Amniotic epithelial cell (primary cell): Measurements from ENCODE around the gene SPDYE17.
"Not testable (repeated sequence)": the region's sequence is repeated elsewhere in the genome, so short reads cannot be mapped to it uniquely, and the experiment has no call there.

Experiments used
- DNase-seq: peaks from one replicate; pipeline ENCODE4 v3.0.0-alpha.2; 2010; ENCODE audit warnings: low read depth

SPDYE17 gene

GRCh38 chr7:77032261-77032660, at the start of gene SPDYE17:
TSS of gene SPDYE17 (minus strand) at chr7:77032361. CDS start at chr7:77030570, 1,791 bp downstream.
- DNase-seq = not testable (repeated sequence)

DNA sequence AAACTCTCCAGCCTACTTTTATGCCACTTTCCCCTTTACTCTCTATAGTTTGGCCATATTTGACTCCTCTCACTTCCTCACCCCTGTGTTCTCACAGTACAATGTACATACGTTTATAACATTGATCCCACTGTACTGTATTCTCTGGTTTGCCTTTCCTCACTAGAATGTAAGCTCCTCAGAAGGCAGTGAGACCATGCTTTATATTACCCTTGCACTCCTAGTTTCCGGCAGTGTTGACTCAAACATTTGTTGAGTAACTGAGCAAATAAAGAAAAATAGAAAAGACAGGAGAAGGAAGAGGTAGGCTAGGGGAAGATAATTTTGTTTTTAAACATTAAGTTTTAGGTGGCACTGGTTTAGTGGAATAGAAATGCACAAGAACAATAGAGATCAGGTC, 48.1 kb upstream of the SPDYE17 start:
- DNase-seq = not testable (repeated sequence)

- not testable (repeated sequence) for DNase-seq
Measured at GRCh38 chr7:77079624-77080023, 47.5 kb upstream of the SPDYE17 start.

DNA sequence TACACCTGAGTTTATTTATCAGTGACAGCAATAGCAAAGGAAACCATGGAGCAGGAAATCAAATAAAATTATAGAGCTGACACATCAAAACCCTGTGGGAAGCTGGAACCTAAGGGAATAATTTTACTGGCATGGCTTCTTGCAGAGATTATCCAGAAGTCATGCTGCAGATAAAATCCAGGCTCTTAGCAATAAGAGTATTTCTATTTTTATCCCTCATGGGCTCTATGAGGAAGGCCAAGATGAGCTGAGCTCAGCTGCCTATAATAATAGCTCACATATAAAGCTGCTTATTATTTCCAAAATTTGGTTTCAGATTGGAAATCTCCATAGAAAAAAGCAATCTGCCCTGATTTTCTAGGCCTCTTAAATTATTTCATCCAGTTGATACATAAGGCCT, 47.0 kb upstream of the SPDYE17 start:
- DNase-seq = not testable (repeated sequence)

DNA sequence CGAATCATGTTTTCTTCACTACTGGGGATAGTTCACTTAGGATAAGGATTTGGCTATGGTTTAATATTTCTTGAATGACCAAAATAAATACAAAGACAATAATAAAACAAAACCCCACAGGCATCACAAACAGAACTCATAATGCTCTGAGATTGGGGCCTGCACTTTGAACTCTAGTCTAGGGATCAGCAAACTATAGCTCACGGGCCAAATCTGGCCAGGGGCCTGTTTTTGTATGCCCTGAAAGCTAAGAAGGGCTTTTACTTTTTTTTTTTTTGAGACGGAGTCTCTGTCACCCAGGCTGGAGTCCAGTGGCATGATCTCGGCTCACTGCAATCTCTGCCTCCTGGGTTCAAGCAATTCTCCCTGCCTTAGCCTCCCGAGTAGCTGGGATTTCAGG, 44.9 kb upstream of the SPDYE17 start:
- not testable (repeated sequence) for DNase-seq

DNA sequence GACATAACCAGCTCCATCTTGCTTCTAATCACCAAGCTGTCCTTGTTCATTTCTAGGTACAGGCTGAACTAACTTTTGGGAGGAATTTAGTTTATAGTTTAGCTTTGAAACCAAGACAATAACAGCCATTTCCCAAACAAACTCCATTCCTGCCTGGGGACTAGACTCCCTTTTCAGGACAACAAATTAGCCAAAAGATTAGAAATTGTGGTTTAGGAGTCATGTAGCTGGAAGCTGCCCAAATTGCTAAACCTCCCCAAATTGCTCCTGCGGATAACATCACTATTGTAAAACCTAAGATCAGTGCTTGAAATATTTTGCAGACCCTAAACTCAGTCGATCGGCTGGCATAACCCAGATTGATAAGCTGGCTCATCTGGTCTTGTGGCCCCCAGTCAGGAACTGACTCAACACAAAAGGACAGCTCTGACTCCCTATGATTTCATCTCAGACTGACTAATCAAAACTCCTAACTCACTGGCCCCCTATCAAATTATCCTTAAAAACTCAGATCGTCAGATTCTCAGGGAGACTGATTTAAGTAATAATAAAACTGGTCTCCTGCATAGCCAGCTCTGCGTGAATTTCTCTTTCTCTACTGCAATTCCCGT, 42.7 kb upstream of the SPDYE17 start:
- peak; percentile 29 for DNase-seq

DNA sequence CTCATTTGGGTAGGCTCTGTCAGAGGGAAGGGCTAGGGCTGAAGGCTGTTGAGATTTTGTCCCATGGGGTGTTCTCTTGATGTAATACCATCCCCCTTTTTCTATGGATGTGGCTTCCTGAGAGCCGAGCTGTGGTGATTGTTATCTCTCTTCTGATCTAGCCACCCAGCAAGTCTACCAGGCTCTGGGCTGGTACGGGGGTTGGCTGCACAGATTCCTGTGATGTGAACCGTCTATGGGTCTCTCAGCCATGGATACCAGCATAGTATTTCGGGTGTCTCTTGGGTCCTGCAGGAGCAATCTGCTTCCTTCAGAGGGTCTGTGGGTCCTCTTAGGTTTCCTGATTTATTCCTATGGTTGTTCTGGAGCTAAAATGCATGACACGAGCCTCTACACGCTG, 38.9 kb upstream of the SPDYE17 start:
- not testable (repeated sequence) for DNase-seq

DNA sequence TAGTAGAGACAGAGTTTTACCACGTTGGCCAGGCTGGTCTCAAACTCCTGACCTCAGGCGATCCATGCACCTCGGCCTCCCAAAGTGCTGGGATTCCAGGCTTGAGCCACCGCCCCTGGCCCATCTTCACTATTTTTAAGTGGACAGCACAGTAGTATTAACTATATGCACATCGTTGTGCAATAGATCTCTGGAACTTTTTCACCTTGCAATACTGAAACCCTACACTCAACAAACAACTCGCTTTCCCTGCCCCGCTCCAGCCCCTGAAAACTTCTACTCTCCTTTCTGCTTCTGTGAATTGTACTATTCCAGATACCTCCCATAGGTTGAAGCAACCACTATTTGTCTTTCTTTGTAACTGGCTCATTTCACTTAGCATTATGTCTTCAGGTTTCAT, 33.7 kb upstream of the SPDYE17 start:
- DNase-seq = not testable (repeated sequence)

DNA sequence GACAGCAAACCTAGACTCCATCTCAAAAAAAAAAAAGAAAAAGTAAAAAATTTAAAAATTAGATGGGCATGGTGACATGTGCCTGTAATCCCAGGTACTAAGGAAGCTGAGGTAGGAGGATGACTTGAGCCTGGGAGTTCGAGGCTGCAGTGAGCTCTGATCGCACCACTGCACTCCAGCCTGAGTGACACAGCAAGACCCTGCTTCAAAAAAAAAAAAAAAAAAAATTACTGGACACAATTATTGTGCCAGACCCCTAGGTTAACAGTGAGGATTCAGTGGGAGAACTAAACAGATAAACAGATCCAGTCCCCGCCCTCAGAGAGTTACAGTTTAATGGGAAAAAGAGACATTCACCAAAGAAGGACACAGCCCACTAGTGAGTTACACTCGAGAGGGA, 31.6 kb upstream of the SPDYE17 start:
- not testable (repeated sequence) for DNase-seq

GRCh38 chr7:77062557-77062956, 30.4 kb upstream of the SPDYE17 start, which contains the start of gene SPDYE18:
TSS of gene SPDYE18 (minus strand) at chr7:77062558. CDS start at chr7:77060512, 2,046 bp downstream.
- not testable (repeated sequence) for DNase-seq

- not testable (repeated sequence) for DNase-seq
Measured at GRCh38 chr7:77026349-77026748, 5.8 kb downstream of the SPDYE17 start.

- not testable (repeated sequence) for DNase-seq
Measured at GRCh38 chr7:77010074-77010680, 22.0 kb downstream of the SPDYE17 start.

GRCh38 chr7:77008000-77008399, 24.2 kb downstream of the SPDYE17 start:
- DNase-seq = not testable (repeated sequence)

- DNase-seq = not testable (repeated sequence)
Measured at GRCh38 chr7:77006127-77007110, 25.7 kb downstream of the SPDYE17 start.

DNA sequence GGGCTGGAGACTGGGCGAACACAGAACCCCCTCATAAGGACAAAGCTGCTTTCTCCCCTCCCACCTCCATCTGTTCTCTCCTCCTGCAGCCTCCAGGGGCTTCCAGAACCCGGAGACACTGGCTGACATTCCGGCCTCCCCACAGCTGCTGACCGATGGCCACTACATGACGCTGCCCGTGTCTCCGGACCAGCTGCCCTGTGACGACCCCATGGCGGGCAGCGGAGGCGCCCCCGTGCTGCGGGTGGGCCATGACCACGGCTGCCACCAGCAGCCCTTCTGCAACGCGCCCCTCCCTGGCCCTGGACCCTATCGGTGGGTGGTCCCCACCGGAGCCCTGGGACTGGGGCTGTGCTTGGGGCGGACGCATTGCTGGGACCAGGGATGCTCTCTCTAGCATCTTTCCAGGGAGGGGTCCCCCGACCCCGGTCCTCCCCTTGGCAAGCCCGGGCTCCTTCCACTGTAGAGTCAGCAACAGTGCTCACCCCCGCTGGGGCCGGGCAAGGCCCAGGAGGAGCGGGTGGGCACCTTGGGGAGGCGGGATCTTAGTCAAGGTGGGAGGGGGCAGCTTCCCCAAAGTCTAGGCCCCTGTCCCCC, 26.6 kb downstream of the SPDYE17 start:
- DNase-seq = not testable (repeated sequence)

DNA sequence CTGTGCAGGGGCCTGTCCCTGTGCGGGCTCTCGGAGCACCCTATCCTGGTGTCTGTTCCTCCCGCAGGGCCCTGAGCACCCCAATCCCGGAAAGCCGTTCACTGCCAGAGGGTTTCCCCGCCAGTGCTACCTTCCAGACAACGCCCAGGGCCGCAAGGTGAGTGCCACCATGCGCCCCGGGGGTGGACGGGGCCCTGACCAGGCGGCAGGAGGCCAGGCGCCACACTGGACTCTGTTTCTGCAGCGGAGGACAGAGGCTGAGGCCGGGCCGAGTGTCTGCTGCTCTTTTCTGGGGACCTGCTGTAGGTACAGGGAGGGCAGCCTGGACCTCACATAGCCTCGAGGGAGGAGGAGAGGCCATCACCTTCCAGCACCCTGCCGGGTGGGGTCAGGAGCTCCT, 28.0 kb downstream of the SPDYE17 start:
- DNase-seq = not testable (repeated sequence)

GRCh38 chr7:77003241-77003640, 28.9 kb downstream of the SPDYE17 start:
- not testable (repeated sequence) for DNase-seq

- not testable (repeated sequence) for DNase-seq
Measured at GRCh38 chr7:77002678-77003233, 29.4 kb downstream of the SPDYE17 start.

DNA sequence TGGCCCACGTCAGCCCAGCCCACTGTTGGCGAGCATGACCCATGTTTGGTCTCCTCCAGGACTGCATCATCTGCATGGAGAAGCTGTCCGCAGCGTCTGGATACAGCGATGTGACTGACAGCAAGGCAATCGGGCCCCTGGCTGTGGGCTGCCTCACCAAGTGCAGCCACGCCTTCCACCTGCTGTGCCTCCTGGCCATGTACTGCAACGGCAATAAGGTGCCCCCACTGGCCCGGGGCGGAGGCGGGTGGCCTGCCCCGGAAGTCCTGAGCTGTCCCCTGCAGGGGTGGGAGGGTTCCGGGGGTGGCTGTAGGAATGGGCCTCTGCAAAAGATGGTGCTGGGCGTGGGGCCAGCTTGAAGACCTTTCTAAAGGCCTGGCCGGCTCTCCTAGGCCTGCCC, 30.1 kb downstream of the SPDYE17 start:
- DNase-seq = not testable (repeated sequence)

DNA sequence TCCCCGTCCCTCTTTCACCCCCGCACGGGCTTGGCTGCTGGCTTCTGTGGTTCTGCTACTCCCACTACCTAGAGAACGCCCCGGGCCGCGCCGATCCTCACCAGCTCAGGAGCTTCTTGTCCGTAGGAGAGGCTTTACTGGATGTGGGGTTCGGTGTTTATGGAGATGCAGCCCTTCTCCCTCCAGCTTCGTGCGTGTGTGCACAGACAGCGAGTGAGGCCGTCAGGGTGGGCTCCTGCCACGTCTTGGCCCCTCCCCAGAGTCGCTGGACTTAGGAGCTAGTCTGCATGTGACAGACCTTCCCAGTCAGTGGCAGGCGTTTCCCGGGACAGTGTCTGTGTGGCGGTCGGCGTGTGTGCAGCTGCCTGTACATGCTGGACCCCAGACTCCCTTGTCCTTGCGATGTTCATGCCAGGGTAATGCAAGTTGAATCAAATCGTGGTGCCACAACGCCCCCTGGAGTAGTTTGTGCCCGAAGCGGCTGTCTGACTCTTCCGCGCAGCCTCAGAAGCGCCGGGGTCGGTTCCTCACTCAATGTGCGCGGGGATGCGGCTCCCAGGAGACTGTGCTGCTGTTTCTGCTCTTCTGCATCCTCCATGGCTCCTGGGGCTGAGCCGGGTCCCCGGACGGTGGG, 32.6 kb downstream of the SPDYE17 start:
- DNase-seq = not testable (repeated sequence)
